ENCODE data around the gene TUBGCP4. TPM values are rescaled to one million over a fixed set of nuclear protein-coding genes. Genes with fewer than 3 reads are reported as not detected.

Gene TUBGCP4, protein sequence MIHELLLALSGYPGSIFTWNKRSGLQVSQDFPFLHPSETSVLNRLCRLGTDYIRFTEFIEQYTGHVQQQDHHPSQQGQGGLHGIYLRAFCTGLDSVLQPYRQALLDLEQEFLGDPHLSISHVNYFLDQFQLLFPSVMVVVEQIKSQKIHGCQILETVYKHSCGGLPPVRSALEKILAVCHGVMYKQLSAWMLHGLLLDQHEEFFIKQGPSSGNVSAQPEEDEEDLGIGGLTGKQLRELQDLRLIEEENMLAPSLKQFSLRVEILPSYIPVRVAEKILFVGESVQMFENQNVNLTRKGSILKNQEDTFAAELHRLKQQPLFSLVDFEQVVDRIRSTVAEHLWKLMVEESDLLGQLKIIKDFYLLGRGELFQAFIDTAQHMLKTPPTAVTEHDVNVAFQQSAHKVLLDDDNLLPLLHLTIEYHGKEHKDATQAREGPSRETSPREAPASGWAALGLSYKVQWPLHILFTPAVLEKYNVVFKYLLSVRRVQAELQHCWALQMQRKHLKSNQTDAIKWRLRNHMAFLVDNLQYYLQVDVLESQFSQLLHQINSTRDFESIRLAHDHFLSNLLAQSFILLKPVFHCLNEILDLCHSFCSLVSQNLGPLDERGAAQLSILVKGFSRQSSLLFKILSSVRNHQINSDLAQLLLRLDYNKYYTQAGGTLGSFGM
- 10 to 100 TPM; 12.7 to 25.1 (median 16.0) TPM for total RNA-seq

DNA sequence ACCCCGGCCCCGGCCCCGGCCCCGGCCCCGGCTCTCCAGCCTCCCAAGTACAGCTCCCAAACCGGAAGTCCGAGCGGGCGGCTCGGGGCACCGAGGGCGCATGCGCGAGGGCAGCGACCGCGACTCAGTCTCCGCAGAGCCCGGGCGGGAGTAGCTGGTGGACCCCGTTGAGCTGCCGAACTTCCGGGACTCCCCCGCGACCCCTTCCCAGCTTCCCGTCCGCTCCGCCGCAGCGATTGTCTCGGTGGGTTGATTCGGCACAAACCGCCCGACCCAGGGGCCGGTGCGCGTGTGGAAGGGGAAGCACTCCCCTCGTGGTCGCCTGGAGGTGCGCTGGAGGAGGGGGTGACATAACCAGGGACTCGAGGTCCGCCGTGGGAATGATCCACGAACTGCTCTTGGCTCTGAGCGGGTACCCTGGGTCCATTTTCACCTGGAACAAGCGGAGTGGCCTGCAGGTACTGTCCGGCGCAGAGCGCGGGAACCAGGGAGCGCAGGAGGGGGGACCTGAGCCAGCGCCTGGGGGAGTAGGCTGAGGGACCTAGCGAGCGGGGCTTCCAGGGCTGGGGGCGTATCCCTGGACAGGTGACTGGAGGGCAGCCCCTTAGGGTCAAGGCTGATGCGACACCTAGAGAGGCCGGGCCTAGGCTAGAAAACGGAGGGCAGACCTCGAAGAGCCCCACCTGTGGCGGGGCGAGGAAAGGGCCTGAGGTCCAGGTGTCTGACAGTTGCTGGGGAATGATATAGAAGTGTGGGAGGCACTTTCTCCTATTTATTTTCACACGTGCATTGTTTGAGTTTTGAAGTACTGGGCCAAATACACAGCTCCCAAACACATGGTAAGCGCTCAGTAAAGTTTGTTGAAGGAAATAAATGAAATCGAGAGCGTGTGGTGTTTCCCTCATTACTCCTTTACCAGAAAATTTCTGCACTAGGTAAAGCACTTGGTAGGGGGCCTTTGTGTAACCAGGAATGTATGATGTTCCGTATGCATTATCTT, at the start of gene TUBGCP4, which contains the start of gene ZSCAN29:
TSS of gene TUBGCP4 (plus strand) at position 127 of the 1,000 bp plus-strand sequence. CDS start at position 381, 254 bp downstream.
TSS of gene ZSCAN29 (minus strand) at position 69 of the 1,000 bp plus-strand sequence. CDS start 1,130 bp downstream, outside the sequence.
- Histone ChIP-seq H3K36me3 (peaks cover 0 to 7% (median 2%) of the 10 kb centered on the region in 4 donors), H3K4me1 (peaks cover 7 to 32% (median 27%) of the 10 kb centered on the region in 4 donors), H3K27ac (peak within 1 kb of the TSS; percentile 80 to 85 (median 81)), H3K4me3 (peak within 1 kb of the TSS; percentile 56 to 67 (median 67)), H3K27me3 (no peaks in the 10 kb centered on the region), H3K9me3 (no peaks in the 10 kb centered on the region)
- peak; percentile 81 for DNase-seq
- in situ Hi-C loops (cut with MboI; ENCODE audit: low pct_ligation_motif_present in 1 of 4, low pct_unique_long_range_greater_than_20kb in 1 of 4, low sequenced_read_pairs in 3 of 4) (no loop called here), intact Hi-C loops (cut with DNase I; ENCODE audit: low total_unique reads) (no loop called here)
- 2 to 26% methylated on average over 5 to 45 of the region's 66 CpGs for WGBS, 2 donors (ENCODE audit: low coverage in 1 of 2)
- TF ChIP-seq, protein P1, sequence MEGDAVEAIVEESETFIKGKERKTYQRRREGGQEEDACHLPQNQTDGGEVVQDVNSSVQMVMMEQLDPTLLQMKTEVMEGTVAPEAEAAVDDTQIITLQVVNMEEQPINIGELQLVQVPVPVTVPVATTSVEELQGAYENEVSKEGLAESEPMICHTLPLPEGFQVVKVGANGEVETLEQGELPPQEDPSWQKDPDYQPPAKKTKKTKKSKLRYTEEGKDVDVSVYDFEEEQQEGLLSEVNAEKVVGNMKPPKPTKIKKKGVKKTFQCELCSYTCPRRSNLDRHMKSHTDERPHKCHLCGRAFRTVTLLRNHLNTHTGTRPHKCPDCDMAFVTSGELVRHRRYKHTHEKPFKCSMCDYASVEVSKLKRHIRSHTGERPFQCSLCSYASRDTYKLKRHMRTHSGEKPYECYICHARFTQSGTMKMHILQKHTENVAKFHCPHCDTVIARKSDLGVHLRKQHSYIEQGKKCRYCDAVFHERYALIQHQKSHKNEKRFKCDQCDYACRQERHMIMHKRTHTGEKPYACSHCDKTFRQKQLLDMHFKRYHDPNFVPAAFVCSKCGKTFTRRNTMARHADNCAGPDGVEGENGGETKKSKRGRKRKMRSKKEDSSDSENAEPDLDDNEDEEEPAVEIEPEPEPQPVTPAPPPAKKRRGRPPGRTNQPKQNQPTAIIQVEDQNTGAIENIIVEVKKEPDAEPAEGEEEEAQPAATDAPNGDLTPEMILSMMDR (IDR thresholded peaks at IDR 0.05): peak; percentile 2 to 61 (median 40)
- TF ChIP-seq POLR2A (IDR thresholded peaks at IDR 0.05) (peak; percentile 59), POLR2AphosphoS5 (IDR thresholded peaks at IDR 0.05) (peak in 2 of 3 donors; percentile 31 to 58), EP300 (IDR thresholded peaks at IDR 0.05; ENCODE audit: low read depth) (no peak)

DNA sequence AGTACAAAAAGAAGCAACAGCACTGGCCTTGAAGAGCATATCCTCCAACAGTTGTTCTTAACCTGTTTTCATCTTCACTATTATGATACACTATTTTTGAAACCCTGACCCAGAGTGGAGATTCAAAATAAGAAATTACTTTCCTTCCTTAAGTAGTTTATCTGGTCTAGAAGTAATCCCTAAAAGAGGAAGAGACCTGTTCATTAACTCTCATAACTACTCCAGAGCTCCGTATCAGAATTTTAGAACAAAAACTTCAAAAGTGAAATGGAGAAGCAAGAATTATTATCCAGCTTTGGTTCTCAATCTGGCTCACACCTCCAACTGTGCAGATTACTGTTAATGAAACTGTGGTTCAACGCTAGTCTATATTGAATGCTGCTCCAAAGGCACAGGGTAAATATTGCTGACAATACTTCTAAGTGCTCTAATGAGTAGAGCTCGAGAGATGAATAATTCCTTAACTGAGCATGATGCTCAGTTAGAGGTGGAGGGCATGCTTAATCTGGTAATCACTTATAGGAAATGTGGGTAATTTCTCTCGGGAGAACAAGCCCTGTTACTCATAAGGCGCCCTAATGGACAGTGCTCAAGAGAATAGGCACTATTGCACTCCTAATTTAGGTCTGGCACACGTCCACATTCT, 45.7 kb upstream of the TUBGCP4 start:
- in situ Hi-C loops (cut with MboI; ENCODE audit: low pct_ligation_motif_present in 1 of 4, low pct_unique_long_range_greater_than_20kb in 1 of 4, low sequenced_read_pairs in 3 of 4) (no loop called here), intact Hi-C loops (cut with DNase I; ENCODE audit: low total_unique reads) (no loop called here)
- H3K36me3 ChIP-seq: no peaks in the 10 kb centered on the region
- TF ChIP-seq POLR2A (IDR thresholded peaks at IDR 0.05): no peak
- no peak overlapping the region for H3K27ac ChIP-seq
- no peaks in the 10 kb centered on the region for H3K27me3 ChIP-seq
- no peaks in the 10 kb centered on the region for H3K9me3 ChIP-seq
- no peak overlapping the region for H3K4me3 ChIP-seq
- peaks cover 13 to 17% (median 15%) of the 10 kb centered on the region in 4 donors for H3K4me1 ChIP-seq
- no peak for DNase-seq
- WGBS, 2 donors (ENCODE audit: low coverage in 1 of 2): 70 to 84% methylated on average over 5 to 6 of the region's 6 CpGs

DNA sequence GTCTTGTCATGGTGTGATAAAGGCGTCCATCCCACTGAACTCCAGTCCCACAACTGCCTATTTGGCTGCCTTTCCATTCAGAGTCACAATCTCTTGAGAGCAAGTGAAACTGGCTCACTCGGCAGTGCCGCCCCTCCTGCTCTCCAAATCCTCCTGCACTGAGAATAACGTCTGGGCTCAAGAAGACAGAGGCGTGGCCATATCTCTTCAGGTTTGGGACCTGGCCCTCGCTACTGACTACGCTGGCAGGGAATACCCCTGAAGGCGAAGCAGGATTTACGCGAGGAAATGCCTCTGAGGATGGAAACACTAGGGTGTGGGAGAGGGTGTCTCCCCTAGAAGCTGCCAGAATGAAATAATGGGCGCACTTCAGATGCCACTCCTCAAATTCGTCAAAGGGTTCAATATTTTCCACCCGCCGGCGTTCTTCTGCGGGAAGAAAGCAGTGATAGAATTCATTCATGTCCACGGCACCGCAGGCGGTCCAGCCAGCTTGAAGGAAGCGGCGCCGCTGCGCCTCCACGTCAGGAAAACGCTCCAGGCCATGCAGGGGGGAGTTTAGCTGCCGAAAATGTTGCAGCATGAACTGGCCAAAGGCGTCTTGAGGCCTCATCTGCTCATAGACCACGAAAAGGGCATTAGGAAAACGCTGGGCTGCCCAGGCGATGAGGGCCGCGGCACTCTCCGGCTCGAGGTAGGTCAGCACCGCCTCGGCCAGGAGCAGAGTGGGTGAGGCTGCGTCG, 41.5 kb upstream of the TUBGCP4 start:
- no peaks in the 10 kb centered on the region for H3K36me3 ChIP-seq
- H3K27ac ChIP-seq: peak overlapping the region; percentile 90 to 99 (median 96)
- in situ Hi-C loops (cut with MboI; ENCODE audit: low pct_ligation_motif_present in 1 of 4, low pct_unique_long_range_greater_than_20kb in 1 of 4, low sequenced_read_pairs in 3 of 4) (no loop called here), intact Hi-C loops (cut with DNase I; ENCODE audit: low total_unique reads) (no loop called here)
- peak; percentile 29 for DNase-seq
- H3K4me3 ChIP-seq: peak overlapping the region; percentile 50 to 83 (median 76)
- H3K4me1 ChIP-seq: peaks cover 14 to 23% (median 21%) of the 10 kb centered on the region in 4 donors
- 22% methylated on average over 38 of the region's 38 CpGs; no CpG with 5 or more reads in 1 of the 2 donors for WGBS, 2 donors (ENCODE audit: low coverage in 1 of 2)
- no peak for TF ChIP-seq POLR2AphosphoS5 (IDR thresholded peaks at IDR 0.05)
- no peak for TF ChIP-seq POLR2A (IDR thresholded peaks at IDR 0.05)
- no peak for TF ChIP-seq EP300 (IDR thresholded peaks at IDR 0.05; ENCODE audit: low read depth)
- TF ChIP-seq, protein P1 (IDR thresholded peaks at IDR 0.05): no peak
- no peaks in the 10 kb centered on the region for H3K27me3 ChIP-seq
- no peaks in the 10 kb centered on the region for H3K9me3 ChIP-seq
